HepG2 (cell line): ENCODE data around the gene GLI3.

ENCODE experiments used
- CCAR2 ChIP-seq: fragments of 200-400 bp; formaldehyde crosslinking; optimal IDR thresholded peaks from 2 replicates; pipeline ENCODE3; 2018; ENCODE audit warnings: low read depth, mild to moderate bottlenecking, low read length, moderate library complexity
- FOXK2 ChIP-seq: fragments of 450-650 bp; IDR thresholded peaks from 2 replicates; pipeline ENCODE4 v1.6.1; 2016
- IKZF1 ChIP-seq: fragments of 450-650 bp; IDR thresholded peaks from 2 replicates; pipeline ENCODE4 v1.7.1; 2016
- KAT2B ChIP-seq: fragments of 150-350 bp; IDR thresholded peaks from 2 replicates; pipeline ENCODE4 v1.6.1; 2014; ENCODE audit warnings: low read depth, low read length, borderline replicate concordance
- RBFOX2 ChIP-seq: fragments of 200-400 bp; formaldehyde crosslinking; IDR thresholded peaks from 2 replicates; pipeline ENCODE4 v1.6.1; 2017; ENCODE audit warnings: low read depth, mild to moderate bottlenecking, low read length
- SP2 ChIP-seq: sonication (generic); formaldehyde crosslinking; IDR thresholded peaks from 2 replicates; pipeline ENCODE4 v1.5.1; 2020; ENCODE audit warnings: mild to moderate bottlenecking, missing genetic modification reagents
- ZNF280D ChIP-seq: sonication (generic); formaldehyde crosslinking; IDR thresholded peaks from 2 replicates; pipeline ENCODE4 v1.5.1; 2020; ENCODE audit warnings: mild to moderate bottlenecking, missing genetic modification reagents
- ZNF550 ChIP-seq: sonication (generic); formaldehyde crosslinking; IDR thresholded peaks from 2 replicates; pipeline ENCODE4 v1.4.0; 2020; ENCODE audit warnings: mild to moderate bottlenecking, missing genetic modification reagents, borderline replicate concordance
- TF ChIP-seq, protein P1 (sequence below): sonication (generic); formaldehyde crosslinking; IDR thresholded peaks from 2 replicates; pipeline ENCODE4 v1.5.0; 2020; ENCODE audit warnings: mild to moderate bottlenecking, missing genetic modification reagents, moderate library complexity
- TF ChIP-seq, protein P2 (sequence below): sonication (generic); formaldehyde crosslinking; IDR thresholded peaks from 2 replicates; pipeline ENCODE4 v1.4.0; 2020; ENCODE audit warnings: missing genetic modification reagents

- no peak for TF ChIP-seq KAT2B
- TF ChIP-seq CCAR2: no peak
- TF ChIP-seq IKZF1: no peak
- TF ChIP-seq SP2: no peak
- TF ChIP-seq RBFOX2: no peak
- no peak for TF ChIP-seq FOXK2
- TF ChIP-seq, protein P1, sequence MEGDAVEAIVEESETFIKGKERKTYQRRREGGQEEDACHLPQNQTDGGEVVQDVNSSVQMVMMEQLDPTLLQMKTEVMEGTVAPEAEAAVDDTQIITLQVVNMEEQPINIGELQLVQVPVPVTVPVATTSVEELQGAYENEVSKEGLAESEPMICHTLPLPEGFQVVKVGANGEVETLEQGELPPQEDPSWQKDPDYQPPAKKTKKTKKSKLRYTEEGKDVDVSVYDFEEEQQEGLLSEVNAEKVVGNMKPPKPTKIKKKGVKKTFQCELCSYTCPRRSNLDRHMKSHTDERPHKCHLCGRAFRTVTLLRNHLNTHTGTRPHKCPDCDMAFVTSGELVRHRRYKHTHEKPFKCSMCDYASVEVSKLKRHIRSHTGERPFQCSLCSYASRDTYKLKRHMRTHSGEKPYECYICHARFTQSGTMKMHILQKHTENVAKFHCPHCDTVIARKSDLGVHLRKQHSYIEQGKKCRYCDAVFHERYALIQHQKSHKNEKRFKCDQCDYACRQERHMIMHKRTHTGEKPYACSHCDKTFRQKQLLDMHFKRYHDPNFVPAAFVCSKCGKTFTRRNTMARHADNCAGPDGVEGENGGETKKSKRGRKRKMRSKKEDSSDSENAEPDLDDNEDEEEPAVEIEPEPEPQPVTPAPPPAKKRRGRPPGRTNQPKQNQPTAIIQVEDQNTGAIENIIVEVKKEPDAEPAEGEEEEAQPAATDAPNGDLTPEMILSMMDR (CRISPR knock-in tag): no peak
- TF ChIP-seq ZNF550 (CRISPR knock-in tag): no peak
- TF ChIP-seq ZNF280D: no peak
- TF ChIP-seq, protein P2, sequence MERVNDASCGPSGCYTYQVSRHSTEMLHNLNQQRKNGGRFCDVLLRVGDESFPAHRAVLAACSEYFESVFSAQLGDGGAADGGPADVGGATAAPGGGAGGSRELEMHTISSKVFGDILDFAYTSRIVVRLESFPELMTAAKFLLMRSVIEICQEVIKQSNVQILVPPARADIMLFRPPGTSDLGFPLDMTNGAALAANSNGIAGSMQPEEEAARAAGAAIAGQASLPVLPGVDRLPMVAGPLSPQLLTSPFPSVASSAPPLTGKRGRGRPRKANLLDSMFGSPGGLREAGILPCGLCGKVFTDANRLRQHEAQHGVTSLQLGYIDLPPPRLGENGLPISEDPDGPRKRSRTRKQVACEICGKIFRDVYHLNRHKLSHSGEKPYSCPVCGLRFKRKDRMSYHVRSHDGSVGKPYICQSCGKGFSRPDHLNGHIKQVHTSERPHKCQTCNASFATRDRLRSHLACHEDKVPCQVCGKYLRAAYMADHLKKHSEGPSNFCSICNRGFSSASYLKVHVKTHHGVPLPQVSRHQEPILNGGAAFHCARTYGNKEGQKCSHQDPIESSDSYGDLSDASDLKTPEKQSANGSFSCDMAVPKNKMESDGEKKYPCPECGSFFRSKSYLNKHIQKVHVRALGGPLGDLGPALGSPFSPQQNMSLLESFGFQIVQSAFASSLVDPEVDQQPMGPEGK (CRISPR knock-in tag): no peak
Observed at GRCh38 chr7:42214060-42214679, 22.8 kb downstream of the GLI3 start.
